ENCODE measurements around the gene ABHD16B.

DNA sequence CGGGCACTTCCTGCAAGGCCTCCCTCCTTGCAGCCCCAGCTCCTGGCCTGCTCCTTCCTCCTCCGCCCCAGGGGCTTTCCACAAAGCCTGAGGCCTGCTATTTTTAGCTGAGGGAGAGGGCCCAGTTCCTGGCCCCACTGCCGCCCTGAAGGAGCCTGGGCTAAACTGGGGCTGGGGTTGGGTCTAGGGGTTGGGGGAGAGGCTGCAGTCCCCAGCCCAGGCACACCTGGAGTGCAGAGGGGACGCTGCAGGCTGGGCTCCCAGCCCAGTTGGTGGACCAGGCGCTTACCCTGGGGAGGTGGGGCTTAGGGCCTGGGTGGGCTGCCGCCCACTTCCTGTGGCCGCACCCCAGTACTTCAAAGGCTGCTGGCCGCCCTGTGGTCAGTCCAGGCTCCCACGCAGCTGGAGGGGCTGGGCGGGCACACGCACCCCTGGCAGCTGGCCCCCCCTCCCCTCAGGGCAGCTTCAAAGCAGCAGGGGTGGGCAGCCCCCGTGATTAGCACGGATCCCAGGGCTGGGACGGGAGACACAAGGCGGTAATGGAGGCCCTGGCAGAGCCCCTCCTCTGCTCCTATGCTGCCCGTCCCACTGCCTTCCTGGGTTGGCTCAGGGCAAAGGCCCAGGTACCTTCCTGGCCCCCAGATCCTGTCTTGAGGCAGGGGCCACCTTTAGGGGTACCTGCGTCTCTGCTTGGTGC is 7.1 kb upstream of the ABHD16B start:
- TF ChIP-seq, protein P1, sequence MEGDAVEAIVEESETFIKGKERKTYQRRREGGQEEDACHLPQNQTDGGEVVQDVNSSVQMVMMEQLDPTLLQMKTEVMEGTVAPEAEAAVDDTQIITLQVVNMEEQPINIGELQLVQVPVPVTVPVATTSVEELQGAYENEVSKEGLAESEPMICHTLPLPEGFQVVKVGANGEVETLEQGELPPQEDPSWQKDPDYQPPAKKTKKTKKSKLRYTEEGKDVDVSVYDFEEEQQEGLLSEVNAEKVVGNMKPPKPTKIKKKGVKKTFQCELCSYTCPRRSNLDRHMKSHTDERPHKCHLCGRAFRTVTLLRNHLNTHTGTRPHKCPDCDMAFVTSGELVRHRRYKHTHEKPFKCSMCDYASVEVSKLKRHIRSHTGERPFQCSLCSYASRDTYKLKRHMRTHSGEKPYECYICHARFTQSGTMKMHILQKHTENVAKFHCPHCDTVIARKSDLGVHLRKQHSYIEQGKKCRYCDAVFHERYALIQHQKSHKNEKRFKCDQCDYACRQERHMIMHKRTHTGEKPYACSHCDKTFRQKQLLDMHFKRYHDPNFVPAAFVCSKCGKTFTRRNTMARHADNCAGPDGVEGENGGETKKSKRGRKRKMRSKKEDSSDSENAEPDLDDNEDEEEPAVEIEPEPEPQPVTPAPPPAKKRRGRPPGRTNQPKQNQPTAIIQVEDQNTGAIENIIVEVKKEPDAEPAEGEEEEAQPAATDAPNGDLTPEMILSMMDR (IDR thresholded peaks at IDR 0.05 in 4 of 5, conservative IDR thresholded peaks at IDR 0.05 in 1 of 5) = no peak
- TF ChIP-seq POLR2A (IDR thresholded peaks at IDR 0.05) = no peak
